NCI-H2171 treated with DMSO at 0.1 percent for 48 hours (cell line): ENCODE data around the gene LRRC10.
A peak's percentile ranks its signal among the peaks of the same experiment; 100 is the strongest.

ENCODE experiments used
- DNase-seq: peaks from one replicate; lab custom pipeline; 2025; lab: John Stamatoyannopoulos, UW

Gene LRRC10

GRCh38 chr12:69610729-69611128 is at the start of gene LRRC10:
Gene LRRC10 (minus strand): TSS chr12:69610907. CDS start chr12:69610838, 69 bp downstream.
- no peak for DNase-seq

GRCh38 chr12:69660164-69660863 is 49.6 kb upstream of the LRRC10 start:
- DNase-seq: no peak

- DNase-seq: no peak
Observed at GRCh38 chr12:69658203-69658602, 47.5 kb upstream of the LRRC10 start.

- DNase-seq: no peak
Observed at GRCh38 chr12:69657376-69658137, 46.9 kb upstream of the LRRC10 start.

- no peak for DNase-seq
Observed at GRCh38 chr12:69655616-69656340, 45.1 kb upstream of the LRRC10 start.

GRCh38 chr12:69653703-69654102 is 43.0 kb upstream of the LRRC10 start:
- DNase-seq: no peak

- no peak for DNase-seq
Observed at GRCh38 chr12:69651922-69652321, 41.2 kb upstream of the LRRC10 start.

- no peak for DNase-seq
Observed at GRCh38 chr12:69649529-69649928, 38.8 kb upstream of the LRRC10 start.

GRCh38 chr12:69648476-69648875 is 37.8 kb upstream of the LRRC10 start:
- DNase-seq: no peak

- no peak for DNase-seq
Observed at GRCh38 chr12:69647178-69647577, 36.5 kb upstream of the LRRC10 start.

- DNase-seq: no peak
Observed at GRCh38 chr12:69645031-69645430, 34.3 kb upstream of the LRRC10 start.

- DNase-seq: no peak
Observed at GRCh38 chr12:69644511-69644910, 33.8 kb upstream of the LRRC10 start.

- DNase-seq: peak; percentile 6
Observed at GRCh38 chr12:69642531-69642930, 31.8 kb upstream of the LRRC10 start.

GRCh38 chr12:69641546-69641945 is 30.8 kb upstream of the LRRC10 start:
- no peak for DNase-seq

GRCh38 chr12:69639400-69640016 is 28.8 kb upstream of the LRRC10 start:
- DNase-seq: peak; percentile 18

GRCh38 chr12:69633061-69633460 is 22.4 kb upstream of the LRRC10 start:
- DNase-seq: no peak

- DNase-seq: no peak
Observed at GRCh38 chr12:69630191-69630590, 19.5 kb upstream of the LRRC10 start.

- DNase-seq: no peak
Observed at GRCh38 chr12:69627501-69627900, 16.8 kb upstream of the LRRC10 start.

GRCh38 chr12:69623970-69624369 is 13.3 kb upstream of the LRRC10 start:
- DNase-seq: peak; percentile 84

- no peak for DNase-seq
Observed at GRCh38 chr12:69621551-69621950, 10.8 kb upstream of the LRRC10 start.

- DNase-seq: no peak
Observed at GRCh38 chr12:69620921-69621320, 10.2 kb upstream of the LRRC10 start.

- DNase-seq: no peak
Observed at GRCh38 chr12:69620077-69620476, 9.4 kb upstream of the LRRC10 start.
